DND-41 (cell line): ENCODE measurements around the gene SPARC.
A peak's percentile ranks its signal among the peaks of the same experiment; 100 is the strongest.

Source experiments
- ATAC-seq: fragments of 200-7000 bp; cut with Tn5 transposase; 3 replicates; pipeline ENCODE4 v1.9.1; 2021; ENCODE audit warnings: low read depth; ENCODE audit not compliant: insufficient read depth
- DNase-seq: peaks from one replicate; pipeline ENCODE4 v3.0.0-alpha.2; 2020
- H2AFZ ChIP-seq: 2 replicates; pipeline ENCODE4 v1.6.0; 2012; ENCODE audit warnings: low read depth, low read length
- H3K27ac ChIP-seq: 2 replicates; pipeline ENCODE4 v1.5.1; 2012; ENCODE audit warnings: low read length, inconsistent platforms
- H3K27me3 ChIP-seq: fragments of 200-600 bp; sonication (generic); 2 replicates; pipeline ENCODE4 v1.6.0; 2012; ENCODE audit warnings: low read length, mild to moderate bottlenecking, inconsistent platforms; ENCODE audit not compliant: insufficient read depth, poor library complexity
- H3K36me3 ChIP-seq: 2 replicates; pipeline ENCODE4 v1.5.1; 2012; ENCODE audit warnings: low read length, inconsistent platforms; ENCODE audit not compliant: insufficient read depth
- H3K4me1 ChIP-seq: 2 replicates; pipeline ENCODE4 v1.5.1; 2012; ENCODE audit warnings: mild to moderate bottlenecking, low read length; ENCODE audit not compliant: insufficient read depth
- H3K4me2 ChIP-seq: 2 replicates; pipeline ENCODE4 v1.6.0; 2012; ENCODE audit warnings: mild to moderate bottlenecking, moderate library complexity, low read length, inconsistent platforms; ENCODE audit not compliant: insufficient read depth
- H3K4me3 ChIP-seq, 2 experiments: fragments of 200-600 bp in 1 of 2; shearing (Covaris generic) in 1 of 2; 2 replicates each; pipeline ENCODE4 v1.5.1; 2012 to 2016; ENCODE audit warnings: inconsistent platforms in 2 of 2, low read length in 2 of 2, mild to moderate bottlenecking in 2 of 2, low read depth in 1 of 2, moderate library complexity in 1 of 2
- H3K79me2 ChIP-seq: 2 replicates; pipeline ENCODE4 v1.6.0; 2012; ENCODE audit warnings: low read length, inconsistent platforms; ENCODE audit not compliant: insufficient read depth
- H3K9ac ChIP-seq: 2 replicates; pipeline ENCODE4 v1.6.0; 2012; ENCODE audit warnings: low read depth, mild to moderate bottlenecking, inconsistent platforms, low read length, moderate library complexity
- H3K9me3 ChIP-seq: 2 replicates; pipeline ENCODE4 v1.5.1; 2012; ENCODE audit warnings: low read length, moderate library complexity, mild to moderate bottlenecking, inconsistent platforms; ENCODE audit not compliant: insufficient read depth, severe bottlenecking
- H4K20me1 ChIP-seq: 2 replicates; pipeline ENCODE4 v1.6.0; 2012; ENCODE audit warnings: low read length; ENCODE audit not compliant: insufficient read depth
- EZH2 ChIP-seq: IDR thresholded peaks from 3 replicates; pipeline ENCODE4 v1.6.1; 2012; ENCODE audit warnings: borderline replicate concordance, low read depth, mild to moderate bottlenecking, moderate library complexity, low read length, inconsistent platforms; ENCODE audit not compliant: severe bottlenecking
- TF ChIP-seq, protein P1 (sequence below): IDR thresholded peaks from 2 replicates; pipeline ENCODE4 v1.5.1; 2012; ENCODE audit warnings: borderline replicate concordance, low read length, moderate library complexity, mild to moderate bottlenecking; ENCODE audit not compliant: poor library complexity, severe bottlenecking; ENCODE audit errors: extremely low read depth

The SPARC gene

DNA sequence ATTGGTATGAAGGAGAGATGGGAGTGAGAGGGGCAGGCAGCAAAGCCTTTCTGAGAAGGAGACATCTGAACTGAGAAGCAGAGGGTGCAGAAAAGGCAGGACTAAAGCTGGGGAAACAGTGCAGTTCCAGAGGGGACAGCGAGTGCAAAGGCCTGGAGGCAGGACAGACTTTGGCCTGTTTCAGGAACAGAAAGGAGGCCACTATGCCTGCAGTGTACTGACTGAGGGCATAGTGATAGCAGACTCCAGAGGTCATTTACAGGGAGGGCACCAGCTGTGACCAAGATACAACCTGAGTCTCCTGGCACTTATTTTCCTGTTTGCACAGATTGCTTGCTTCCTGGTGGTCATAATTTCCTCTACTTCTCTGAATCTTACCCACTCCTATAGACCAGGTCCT is 29.6 kb downstream of the SPARC start:
- Histone ChIP-seq H3K27me3 (peaks cover 25% of the 10 kb centered on the region), H3K36me3 (no peaks in the 10 kb centered on the region), H3K4me1 (no peaks in the 10 kb centered on the region), H3K9me3 (no peaks in the 10 kb centered on the region), H3K27ac (no peak overlapping the region), H3K79me2 (no peaks in the 10 kb centered on the region), H3K4me3 (no peak overlapping the region), H3K4me2 (no peak overlapping the region), H3K9ac (no peak overlapping the region), H2AFZ (no peak overlapping the region), H4K20me1 (no peaks in the 10 kb centered on the region)
- ATAC-seq (no peak), DNase-seq (no peak)
- TF ChIP-seq, protein P1, sequence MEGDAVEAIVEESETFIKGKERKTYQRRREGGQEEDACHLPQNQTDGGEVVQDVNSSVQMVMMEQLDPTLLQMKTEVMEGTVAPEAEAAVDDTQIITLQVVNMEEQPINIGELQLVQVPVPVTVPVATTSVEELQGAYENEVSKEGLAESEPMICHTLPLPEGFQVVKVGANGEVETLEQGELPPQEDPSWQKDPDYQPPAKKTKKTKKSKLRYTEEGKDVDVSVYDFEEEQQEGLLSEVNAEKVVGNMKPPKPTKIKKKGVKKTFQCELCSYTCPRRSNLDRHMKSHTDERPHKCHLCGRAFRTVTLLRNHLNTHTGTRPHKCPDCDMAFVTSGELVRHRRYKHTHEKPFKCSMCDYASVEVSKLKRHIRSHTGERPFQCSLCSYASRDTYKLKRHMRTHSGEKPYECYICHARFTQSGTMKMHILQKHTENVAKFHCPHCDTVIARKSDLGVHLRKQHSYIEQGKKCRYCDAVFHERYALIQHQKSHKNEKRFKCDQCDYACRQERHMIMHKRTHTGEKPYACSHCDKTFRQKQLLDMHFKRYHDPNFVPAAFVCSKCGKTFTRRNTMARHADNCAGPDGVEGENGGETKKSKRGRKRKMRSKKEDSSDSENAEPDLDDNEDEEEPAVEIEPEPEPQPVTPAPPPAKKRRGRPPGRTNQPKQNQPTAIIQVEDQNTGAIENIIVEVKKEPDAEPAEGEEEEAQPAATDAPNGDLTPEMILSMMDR = no peak
- TF ChIP-seq EZH2 = no peak

DNA sequence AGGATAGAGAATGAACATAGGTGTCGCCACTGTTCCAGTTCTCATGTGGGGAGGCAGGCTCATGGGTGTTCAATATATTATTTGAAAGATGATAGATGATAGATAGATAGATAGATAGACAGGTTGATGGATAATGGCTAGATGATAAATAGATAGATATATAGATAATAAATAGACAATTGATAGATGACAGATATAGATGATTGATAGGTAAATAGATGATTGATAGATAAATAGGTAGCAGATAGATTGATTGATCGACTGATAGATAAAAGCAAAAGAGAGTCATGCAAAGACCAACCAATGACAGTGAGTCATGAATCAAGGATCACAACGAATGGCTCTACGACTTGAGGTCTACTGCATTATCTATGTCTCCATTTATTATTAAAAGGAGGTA is 30.4 kb downstream of the SPARC start:
- Histone ChIP-seq H3K27me3 (peaks cover 25% of the 10 kb centered on the region), H3K27ac (no peak overlapping the region), H3K9ac (no peak overlapping the region), H3K79me2 (no peaks in the 10 kb centered on the region), H2AFZ (no peak overlapping the region), H3K36me3 (no peaks in the 10 kb centered on the region), H3K9me3 (no peaks in the 10 kb centered on the region), H4K20me1 (no peaks in the 10 kb centered on the region), H3K4me3 (no peak overlapping the region), H3K4me1 (no peaks in the 10 kb centered on the region), H3K4me2 (no peak overlapping the region)
- DNase-seq (no peak), ATAC-seq (no peak)
- no peak for TF ChIP-seq EZH2
- TF ChIP-seq, protein P1 = no peak

DNA sequence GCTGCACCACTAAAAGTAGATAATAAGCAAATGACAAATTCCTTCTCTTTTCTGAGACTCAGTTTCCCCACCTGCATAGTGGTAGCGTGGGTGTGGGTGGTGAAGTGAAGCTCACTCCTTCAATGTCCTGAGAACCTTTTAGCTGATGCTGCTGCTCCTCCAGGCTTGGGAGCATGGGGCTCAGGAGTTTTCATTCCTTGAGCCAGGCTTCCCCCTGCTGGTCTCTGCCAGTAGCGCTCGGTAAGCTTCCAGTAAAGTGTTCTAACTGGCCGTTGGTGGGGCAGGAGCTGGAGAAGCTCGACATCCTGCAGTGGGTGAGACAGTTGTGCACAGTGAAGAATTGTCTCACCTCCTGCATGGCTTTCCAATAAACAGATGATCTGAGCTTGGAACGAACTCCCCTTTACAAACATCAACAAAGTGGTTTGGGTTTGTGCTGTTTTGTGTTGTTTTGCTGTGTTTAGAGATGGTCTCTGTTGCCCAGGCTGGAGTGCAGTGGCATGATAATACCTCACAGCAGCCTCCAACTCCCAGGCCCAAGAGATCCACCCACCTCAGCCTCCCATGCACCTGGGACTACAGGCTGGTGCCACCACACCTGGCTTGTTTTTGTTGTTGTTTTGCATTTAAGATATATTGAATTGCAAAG is 34.6 kb downstream of the SPARC start:
- Histone ChIP-seq H4K20me1 (no peaks in the 10 kb centered on the region), H3K79me2 (no peaks in the 10 kb centered on the region), H3K36me3 (no peaks in the 10 kb centered on the region), H3K9ac (no peak overlapping the region), H3K27me3 (peaks cover 25% of the 10 kb centered on the region), H3K4me3 (no peak overlapping the region), H3K4me2 (no peak overlapping the region), H3K4me1 (no peaks in the 10 kb centered on the region), H2AFZ (no peak overlapping the region), H3K27ac (no peak overlapping the region), H3K9me3 (no peaks in the 10 kb centered on the region)
- TF ChIP-seq, protein P1 = peak; percentile 89
- TF ChIP-seq EZH2 = no peak
- ATAC-seq = peak; percentile 100
- DNase-seq = peak; percentile 75

DNA sequence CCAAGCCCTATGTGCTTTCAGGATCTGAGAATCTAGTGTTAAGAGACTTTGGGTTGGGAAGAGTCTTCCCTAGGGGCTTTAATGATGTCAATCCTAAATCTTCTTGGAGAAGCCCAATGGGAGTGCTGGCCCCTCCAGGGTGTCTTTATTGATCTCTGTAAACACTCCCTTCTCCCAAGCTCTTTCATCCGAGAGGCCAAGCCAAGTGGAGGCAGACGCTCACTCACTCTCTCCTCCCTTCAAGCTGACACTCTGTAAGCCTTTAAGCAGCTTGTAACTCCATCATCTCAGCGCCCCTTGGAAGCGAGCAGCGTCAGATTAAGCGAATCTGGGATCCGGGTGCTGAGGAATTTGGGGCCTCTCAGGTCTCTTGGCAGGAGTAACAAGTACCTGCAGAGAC is 37.7 kb downstream of the SPARC start:
- ATAC-seq = no peak
- Histone ChIP-seq H3K27ac (no peak overlapping the region), H2AFZ (no peak overlapping the region), H3K4me2 (no peak overlapping the region), H3K9ac (no peak overlapping the region), H3K4me1 (no peaks in the 10 kb centered on the region), H3K4me3 (no peak overlapping the region), H3K27me3 (peaks cover 13% of the 10 kb centered on the region), H4K20me1 (no peaks in the 10 kb centered on the region), H3K79me2 (no peaks in the 10 kb centered on the region), H3K9me3 (no peaks in the 10 kb centered on the region), H3K36me3 (no peaks in the 10 kb centered on the region)
- no peak for DNase-seq
- no peak for TF ChIP-seq EZH2
- TF ChIP-seq, protein P1 = no peak
